Measurements from ENCODE around the gene PRKAR1B. TPM values are rescaled to one million over a fixed set of nuclear protein-coding genes. Genes with fewer than 3 reads are reported as not detected.

Gene PRKAR1B
- total RNA-seq, 1 experiment from 2014 or later, result 27.2 TPM

GRCh38 chr7:577741-578370 is 149.2 kb downstream of the PRKAR1B start:
- Histone ChIP-seq H3K27me3 (replicated peaks; ENCODE audit: insufficient read depth, low read depth, low read length, poor library complexity) (no peaks in the 10 kb centered on the region), H3K27ac (ENCODE audit: low read depth, low read length, poor library complexity, severe bottlenecking) (no peak overlapping the region), H3K4me1 (ENCODE audit: insufficient read depth, low read length, poor library complexity, severe bottlenecking) (no peaks in the 10 kb centered on the region), H3K9me3 (ENCODE audit: low read depth, low read length, poor library complexity, severe bottlenecking) (no peaks in the 10 kb centered on the region), H3K36me3 (ENCODE audit: insufficient read depth, low read length, poor library complexity, severe bottlenecking) (no peaks in the 10 kb centered on the region), H3K4me3 (ENCODE audit: low read depth, low read length, poor library complexity, severe bottlenecking) (no peak overlapping the region)
- POLR2A ChIA-PET (ENCODE audit: low non-redundant PET), result no interaction called here
- no peak for DNase-seq (ENCODE audit: low spot score)
- intact Hi-C loops (cut with micrococcal nuclease; ENCODE audit: unreplicated experiment), result no loop called here
- CTCF ChIA-PET, result no interaction called here
- TF ChIP-seq CTCF (conservative IDR thresholded peaks at IDR 0.05; ENCODE audit: low read depth, low read length) (no peak), EZH2 (IDR thresholded peaks at IDR 0.05; ENCODE audit: borderline replicate concordance, low read depth, low read length, poor library complexity, severe bottlenecking) (no peak)
- BruUV-seq (replicated peaks), result no TSS peak

GRCh38 chr7:577278-577665 is 149.8 kb downstream of the PRKAR1B start:
- intact Hi-C loops (cut with micrococcal nuclease; ENCODE audit: unreplicated experiment), result no loop called here
- no peaks in the 10 kb centered on the region for H3K36me3 ChIP-seq (ENCODE audit: insufficient read depth, low read length, poor library complexity, severe bottlenecking)
- H3K4me3 ChIP-seq (ENCODE audit: low read depth, low read length, poor library complexity, severe bottlenecking), result no peak overlapping the region
- TF ChIP-seq CTCF (conservative IDR thresholded peaks at IDR 0.05; ENCODE audit: low read depth, low read length) (no peak), EZH2 (IDR thresholded peaks at IDR 0.05; ENCODE audit: borderline replicate concordance, low read depth, low read length, poor library complexity, severe bottlenecking) (no peak)
- BruUV-seq (replicated peaks), result no TSS peak
- ChIA-PET POLR2A (ENCODE audit: low non-redundant PET) (no interaction called here), CTCF (no interaction called here)
- DNase-seq (ENCODE audit: low spot score), result no peak
- no peaks in the 10 kb centered on the region for H3K4me1 ChIP-seq (ENCODE audit: insufficient read depth, low read length, poor library complexity, severe bottlenecking)
- H3K9me3 ChIP-seq (ENCODE audit: low read depth, low read length, poor library complexity, severe bottlenecking), result no peaks in the 10 kb centered on the region
- H3K27ac ChIP-seq (ENCODE audit: low read depth, low read length, poor library complexity, severe bottlenecking), result no peak overlapping the region
- no peaks in the 10 kb centered on the region for H3K27me3 ChIP-seq (replicated peaks; ENCODE audit: insufficient read depth, low read depth, low read length, poor library complexity)

GRCh38 chr7:576524-577277 is 150.4 kb downstream of the PRKAR1B start:
- no peaks in the 10 kb centered on the region for H3K4me1 ChIP-seq (ENCODE audit: insufficient read depth, low read length, poor library complexity, severe bottlenecking)
- no peak overlapping the region for H3K27ac ChIP-seq (ENCODE audit: low read depth, low read length, poor library complexity, severe bottlenecking)
- ChIA-PET POLR2A (ENCODE audit: low non-redundant PET) (no interaction called here), CTCF (no interaction called here)
- TF ChIP-seq EZH2 (IDR thresholded peaks at IDR 0.05; ENCODE audit: borderline replicate concordance, low read depth, low read length, poor library complexity, severe bottlenecking) (no peak), CTCF (conservative IDR thresholded peaks at IDR 0.05; ENCODE audit: low read depth, low read length) (no peak)
- no TSS peak for BruUV-seq (replicated peaks)
- H3K9me3 ChIP-seq (ENCODE audit: low read depth, low read length, poor library complexity, severe bottlenecking), result no peaks in the 10 kb centered on the region
- no peaks in the 10 kb centered on the region for H3K27me3 ChIP-seq (replicated peaks; ENCODE audit: insufficient read depth, low read depth, low read length, poor library complexity)
- no peak overlapping the region for H3K4me3 ChIP-seq (ENCODE audit: low read depth, low read length, poor library complexity, severe bottlenecking)
- no peaks in the 10 kb centered on the region for H3K36me3 ChIP-seq (ENCODE audit: insufficient read depth, low read length, poor library complexity, severe bottlenecking)
- no peak for DNase-seq (ENCODE audit: low spot score)
- intact Hi-C loops (cut with micrococcal nuclease; ENCODE audit: unreplicated experiment), result no loop called here

Data from A673 (cell line).